ENCODE measurements around the gene LIPI.
A peak's percentile ranks its signal among the peaks of the same experiment; 100 is the strongest.
"Not testable (repeated sequence)": the region's sequence is repeated elsewhere in the genome, so short reads cannot be mapped to it uniquely, and the experiment has no call there.

LIPI gene

DNA sequence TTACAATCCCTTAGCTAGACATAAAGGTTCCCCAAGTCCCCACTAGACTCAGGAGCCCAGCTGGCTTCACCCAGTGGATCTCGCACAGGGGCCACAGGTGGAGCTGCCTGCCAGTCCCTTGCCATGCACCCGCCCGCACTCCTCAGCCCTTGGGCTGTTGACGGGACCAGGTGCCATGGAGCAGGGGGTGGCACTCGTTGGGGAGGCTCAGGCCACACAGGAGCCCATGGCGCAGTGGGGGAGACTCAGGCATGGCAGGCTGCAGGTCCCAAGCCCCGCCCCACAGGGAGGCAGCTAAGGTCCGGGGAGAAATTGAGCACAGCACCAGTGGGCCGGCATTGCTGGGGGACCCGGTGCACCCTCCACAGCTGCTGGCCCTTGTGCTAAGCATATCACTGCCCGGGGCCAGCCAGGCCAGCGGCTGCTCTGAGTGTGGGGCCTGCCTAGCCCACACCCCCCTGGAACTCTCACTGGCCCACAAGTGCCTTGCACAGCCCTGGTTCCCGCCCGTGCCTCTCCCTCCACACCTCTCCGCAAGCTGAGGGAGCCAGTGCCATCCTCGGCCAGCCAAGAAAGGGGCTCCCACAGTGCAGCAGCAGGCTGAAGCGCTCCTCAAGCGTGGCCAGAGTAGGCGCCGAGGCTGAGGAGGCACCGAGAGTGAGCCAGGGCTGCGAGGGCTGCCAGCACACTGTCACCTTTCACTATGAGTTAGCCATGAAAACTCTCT is 117.8 kb downstream of the LIPI start:
- no peak for DNase-seq (ENCODE audit: low spot score)
- Histone ChIP-seq H3K4me3 (ENCODE audit: low read length in 2 of 2) (no peak overlapping the region), H4K8ac (ENCODE audit: low read depth, low read length) (no peak overlapping the region), H2BK12ac (ENCODE audit: low read length) (no peak overlapping the region), H4K91ac (ENCODE audit: low read depth, low read length, poor library complexity) (no peak overlapping the region), H2BK5ac (ENCODE audit: low read length) (no peak overlapping the region), H3K18ac (ENCODE audit: low read length) (peak overlapping the region; percentile 87), H2BK120ac (ENCODE audit: low read depth, low read length) (no peak overlapping the region), H3K14ac (ENCODE audit: low read length) (no peak overlapping the region), H3K27ac (replicated peaks; ENCODE audit: low read length) (no peak overlapping the region), H2AFZ (ENCODE audit: low read length) (no peak overlapping the region), H3K9me3 (replicated peaks in 1 of 2; ENCODE audit: control insufficient read depth in 2 of 2, insufficient read depth in 1 of 2, low read depth in 1 of 2, low read length in 2 of 2) (peaks cover 0 to 2% of the 10 kb centered on the region in 2 donors), H3K27me3 (ENCODE audit: control insufficient read depth in 3 of 3, insufficient read depth in 3 of 3, low read depth in 1 of 3, low read length in 3 of 3) (no peaks in the 10 kb centered on the region), H3K23ac (ENCODE audit: low read depth, low read length, poor library complexity) (no peak overlapping the region), H3K9ac (ENCODE audit: low read depth, low read length, poor library complexity) (no peak overlapping the region), H3K4me2 (ENCODE audit: insufficient read depth, low read length, poor library complexity, severe bottlenecking) (no peak overlapping the region), H3K4me1 (ENCODE audit: control insufficient read depth in 2 of 2, insufficient read depth in 1 of 2, low read depth in 1 of 2, low read length in 2 of 2) (peaks cover 0 to 10% of the 10 kb centered on the region in 2 donors), H2AK5ac (ENCODE audit: low read depth, low read length) (peak overlapping the region; percentile 81), H2BK15ac (ENCODE audit: low read length) (no peak overlapping the region), H3K36me3 (replicated peaks in 1 of 2; ENCODE audit: control insufficient read depth in 2 of 2, insufficient read depth in 2 of 2, low read length in 2 of 2) (peaks cover 8 to 60% of the 10 kb centered on the region in 2 donors), H3K79me1 (ENCODE audit: low read depth, low read length) (peaks cover 3% of the 10 kb centered on the region), H3K4ac (ENCODE audit: low read length) (no peak overlapping the region)
- no CpG with 5 or more reads among the region's 22 CpGs for WGBS, 2 donors (ENCODE audit: extremely low coverage in 2 of 2, insufficient read length in 2 of 2, insufficient replicate concordance in 1 of 2)

DNA sequence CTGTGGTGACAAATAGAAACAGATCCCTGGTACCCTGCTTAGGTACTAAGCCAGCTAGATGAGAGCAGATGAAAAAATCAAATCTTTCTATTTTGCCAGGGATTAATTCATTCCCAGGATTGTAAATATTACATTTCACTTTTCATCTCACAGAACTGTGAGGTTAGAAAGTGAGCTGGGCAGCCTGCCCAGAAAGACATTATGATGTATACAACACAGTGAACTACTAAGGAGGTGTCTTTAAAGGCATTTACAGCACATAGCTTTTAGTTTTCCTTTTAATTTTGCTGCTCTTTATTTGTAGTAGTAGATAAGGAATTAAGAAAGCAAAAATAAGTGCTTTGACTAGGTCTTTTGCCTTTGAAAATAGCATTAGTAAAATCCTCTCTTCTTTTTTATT is 120.6 kb downstream of the LIPI start:
- not testable (repeated sequence) for H3K9me3 ChIP-seq (replicated peaks in 1 of 2; ENCODE audit: control insufficient read depth in 2 of 2, insufficient read depth in 1 of 2, low read depth in 1 of 2, low read length in 2 of 2)

DNA sequence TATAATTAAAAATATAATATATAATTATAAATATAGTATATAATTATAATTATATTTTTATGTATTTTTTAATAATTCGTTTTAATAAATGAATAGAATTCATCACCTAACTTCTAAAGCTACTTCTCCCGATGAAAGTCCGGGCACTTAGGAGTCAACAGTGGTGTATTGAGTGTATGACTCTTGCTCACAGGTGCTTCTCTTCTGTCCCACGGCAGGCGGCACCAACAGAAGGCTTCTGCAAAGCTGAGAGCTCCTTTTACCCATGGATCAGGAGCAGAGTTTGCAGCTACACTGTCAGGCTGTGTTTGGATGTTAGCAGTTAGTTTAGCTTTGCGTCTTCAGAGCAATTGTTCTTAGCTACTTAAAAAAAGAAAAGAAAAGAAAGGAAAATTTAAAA is 122.4 kb downstream of the LIPI start:
- Histone ChIP-seq H3K4me2 (ENCODE audit: insufficient read depth, low read length, poor library complexity, severe bottlenecking) (no peak overlapping the region), H3K4me1 (ENCODE audit: control insufficient read depth in 2 of 2, insufficient read depth in 1 of 2, low read depth in 1 of 2, low read length in 2 of 2) (no peaks in the 10 kb centered on the region)
- no CpG with 5 or more reads among the region's 6 CpGs for WGBS, 2 donors (ENCODE audit: extremely low coverage in 2 of 2, insufficient read length in 2 of 2, insufficient replicate concordance in 1 of 2)

More for the DNA sequence above, 120.6 kb downstream of the LIPI start:
- H3K23ac ChIP-seq (ENCODE audit: low read depth, low read length, poor library complexity); H3K4ac ChIP-seq (ENCODE audit: low read length); H2BK15ac ChIP-seq (ENCODE audit: low read length); H3K27me3 ChIP-seq (ENCODE audit: control insufficient read depth in 3 of 3, insufficient read depth in 3 of 3, low read depth in 1 of 3, low read length in 3 of 3); H3K14ac ChIP-seq (ENCODE audit: low read length); H4K91ac ChIP-seq (ENCODE audit: low read depth, low read length, poor library complexity); H3K4me2 ChIP-seq (ENCODE audit: insufficient read depth, low read length, poor library complexity, severe bottlenecking); H3K27ac ChIP-seq (replicated peaks; ENCODE audit: low read length); H3K4me3 ChIP-seq (ENCODE audit: low read length in 2 of 2); H4K8ac ChIP-seq (ENCODE audit: low read depth, low read length); H2AK5ac ChIP-seq (ENCODE audit: low read depth, low read length); H3K4me1 ChIP-seq (ENCODE audit: control insufficient read depth in 2 of 2, insufficient read depth in 1 of 2, low read depth in 1 of 2, low read length in 2 of 2); H2BK120ac ChIP-seq (ENCODE audit: low read depth, low read length); H2BK5ac ChIP-seq (ENCODE audit: low read length); H3K18ac ChIP-seq (ENCODE audit: low read length); H3K9ac ChIP-seq (ENCODE audit: low read depth, low read length, poor library complexity); H2BK12ac ChIP-seq (ENCODE audit: low read length); DNase-seq (ENCODE audit: low spot score); H2AFZ ChIP-seq (ENCODE audit: low read length); H3K79me1 ChIP-seq (ENCODE audit: low read depth, low read length): not testable (repeated sequence)
- peaks cover 0 to 56% of the 10 kb centered on the region in 2 donors for H3K36me3 ChIP-seq (replicated peaks in 1 of 2; ENCODE audit: control insufficient read depth in 2 of 2, insufficient read depth in 2 of 2, low read length in 2 of 2)

DNA sequence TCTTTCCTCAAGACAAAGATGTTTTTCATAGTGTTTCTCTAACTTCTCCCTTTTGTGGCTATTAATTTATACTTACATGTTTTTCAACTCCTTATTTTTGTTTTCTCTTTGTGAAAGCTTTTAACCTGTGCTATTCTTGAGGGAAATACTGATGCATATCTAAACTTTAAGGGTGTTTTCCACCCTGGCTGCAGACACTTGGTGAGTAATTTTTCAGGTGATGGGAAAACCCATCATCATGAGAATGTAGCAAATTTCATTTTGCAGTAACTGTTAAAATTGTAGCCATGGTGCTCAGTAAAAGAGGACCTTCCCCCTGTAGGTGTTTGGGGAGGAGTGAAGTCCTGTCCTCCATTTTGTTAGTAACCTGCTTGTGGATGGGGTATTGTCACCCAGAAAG is 124.2 kb downstream of the LIPI start:
- H3K18ac ChIP-seq (ENCODE audit: low read length) = no peak overlapping the region
- no peak overlapping the region for H2AFZ ChIP-seq (ENCODE audit: low read length)
- no peak overlapping the region for H2BK120ac ChIP-seq (ENCODE audit: low read depth, low read length)
- no peak for DNase-seq (ENCODE audit: low spot score)
- peaks cover 17 to 69% of the 10 kb centered on the region in 2 donors for H3K36me3 ChIP-seq (replicated peaks in 1 of 2; ENCODE audit: control insufficient read depth in 2 of 2, insufficient read depth in 2 of 2, low read length in 2 of 2)
- no peak overlapping the region for H4K8ac ChIP-seq (ENCODE audit: low read depth, low read length)
- H4K91ac ChIP-seq (ENCODE audit: low read depth, low read length, poor library complexity) = no peak overlapping the region
- H3K27me3 ChIP-seq (ENCODE audit: control insufficient read depth in 3 of 3, insufficient read depth in 3 of 3, low read depth in 1 of 3, low read length in 3 of 3) = no peaks in the 10 kb centered on the region
- H3K4me1 ChIP-seq (ENCODE audit: control insufficient read depth in 2 of 2, insufficient read depth in 1 of 2, low read depth in 1 of 2, low read length in 2 of 2) = no peaks in the 10 kb centered on the region
- H3K79me1 ChIP-seq (ENCODE audit: low read depth, low read length) = no peaks in the 10 kb centered on the region
- H3K4ac ChIP-seq (ENCODE audit: low read length) = no peak overlapping the region
- no peak overlapping the region for H3K9ac ChIP-seq (ENCODE audit: low read depth, low read length, poor library complexity)
- H3K4me3 ChIP-seq (ENCODE audit: low read length in 2 of 2) = no peak overlapping the region
- no peak overlapping the region for H2AK5ac ChIP-seq (ENCODE audit: low read depth, low read length)
- H3K23ac ChIP-seq (ENCODE audit: low read depth, low read length, poor library complexity) = no peak overlapping the region
- no peak overlapping the region for H2BK12ac ChIP-seq (ENCODE audit: low read length)
- H3K27ac ChIP-seq (replicated peaks; ENCODE audit: low read length) = no peak overlapping the region
- H3K4me2 ChIP-seq (ENCODE audit: insufficient read depth, low read length, poor library complexity, severe bottlenecking) = no peak overlapping the region
- H2BK15ac ChIP-seq (ENCODE audit: low read length) = no peak overlapping the region
- peaks cover 3 to 11% of the 10 kb centered on the region in 2 donors for H3K9me3 ChIP-seq (replicated peaks in 1 of 2; ENCODE audit: control insufficient read depth in 2 of 2, insufficient read depth in 1 of 2, low read depth in 1 of 2, low read length in 2 of 2)
- no peak overlapping the region for H3K14ac ChIP-seq (ENCODE audit: low read length)
- H2BK5ac ChIP-seq (ENCODE audit: low read length) = no peak overlapping the region

More for the DNA sequence above, 122.4 kb downstream of the LIPI start:
- Histone ChIP-seq H3K36me3 (replicated peaks in 1 of 2; ENCODE audit: control insufficient read depth in 2 of 2, insufficient read depth in 2 of 2, low read length in 2 of 2) (peaks cover 15 to 72% of the 10 kb centered on the region in 2 donors), H3K23ac (ENCODE audit: low read depth, low read length, poor library complexity) (no peak overlapping the region), H2AFZ (ENCODE audit: low read length) (no peak overlapping the region), H3K4ac (ENCODE audit: low read length) (no peak overlapping the region), H3K14ac (ENCODE audit: low read length) (no peak overlapping the region), H3K18ac (ENCODE audit: low read length) (no peak overlapping the region), H2BK120ac (ENCODE audit: low read depth, low read length) (no peak overlapping the region), H2AK5ac (ENCODE audit: low read depth, low read length) (no peak overlapping the region), H3K27me3 (ENCODE audit: control insufficient read depth in 3 of 3, insufficient read depth in 3 of 3, low read depth in 1 of 3, low read length in 3 of 3) (no peaks in the 10 kb centered on the region), H2BK15ac (ENCODE audit: low read length) (no peak overlapping the region), H2BK5ac (ENCODE audit: low read length) (no peak overlapping the region), H3K9me3 (replicated peaks in 1 of 2; ENCODE audit: control insufficient read depth in 2 of 2, insufficient read depth in 1 of 2, low read depth in 1 of 2, low read length in 2 of 2) (peaks cover 3 to 8% of the 10 kb centered on the region in 2 donors), H2BK12ac (ENCODE audit: low read length) (no peak overlapping the region), H3K27ac (replicated peaks; ENCODE audit: low read length) (no peak overlapping the region), H3K4me3 (ENCODE audit: low read length in 2 of 2) (no peak overlapping the region), H4K8ac (ENCODE audit: low read depth, low read length) (no peak overlapping the region), H3K79me1 (ENCODE audit: low read depth, low read length) (no peaks in the 10 kb centered on the region), H3K9ac (ENCODE audit: low read depth, low read length, poor library complexity) (no peak overlapping the region), H4K91ac (ENCODE audit: low read depth, low read length, poor library complexity) (no peak overlapping the region)
- no peak for DNase-seq (ENCODE audit: low spot score)

Data from neuronal stem cell (in vitro differentiated cells).